ENCODE measurements around the gene GRIN3A.

Gene GRIN3A

DNA sequence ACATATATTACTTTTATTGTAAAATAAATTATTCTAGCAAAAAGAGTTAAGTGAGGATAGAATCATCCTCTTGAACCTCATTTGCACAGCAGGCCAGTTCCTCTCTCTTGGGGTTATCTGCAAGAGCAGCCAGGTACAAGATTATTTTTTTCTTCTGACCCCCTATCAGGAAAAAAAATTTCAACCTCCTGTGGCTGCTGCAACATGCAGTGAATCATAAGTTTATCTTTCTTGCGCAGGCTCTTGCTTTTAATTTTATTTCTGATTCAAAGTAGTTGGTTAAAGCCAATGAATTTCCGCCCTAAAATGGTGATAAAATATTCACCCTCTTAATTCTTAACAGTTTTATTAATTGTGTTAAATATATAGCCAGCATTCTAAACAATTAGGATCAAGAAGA lies 74.0 kb downstream of the GRIN3A start:
- H3K9ac ChIP-seq (ENCODE audit: low read depth, low read length): no peak overlapping the region
- H3K4me1 ChIP-seq (ENCODE audit: control insufficient read depth, insufficient read depth, low read length): peaks cover 4% of the 10 kb centered on the region
- no peaks in the 10 kb centered on the region for H3K27me3 ChIP-seq (ENCODE audit: control insufficient read depth, insufficient read depth, low read length)
- H3K9me3 ChIP-seq (ENCODE audit: control insufficient read depth, insufficient read depth, low read length): no peaks in the 10 kb centered on the region
- no peak overlapping the region for H3K4me3 ChIP-seq (ENCODE audit: low read depth, low read length)
- no peaks in the 10 kb centered on the region for H3K36me3 ChIP-seq (ENCODE audit: control insufficient read depth, insufficient read depth, low read length)

DNA sequence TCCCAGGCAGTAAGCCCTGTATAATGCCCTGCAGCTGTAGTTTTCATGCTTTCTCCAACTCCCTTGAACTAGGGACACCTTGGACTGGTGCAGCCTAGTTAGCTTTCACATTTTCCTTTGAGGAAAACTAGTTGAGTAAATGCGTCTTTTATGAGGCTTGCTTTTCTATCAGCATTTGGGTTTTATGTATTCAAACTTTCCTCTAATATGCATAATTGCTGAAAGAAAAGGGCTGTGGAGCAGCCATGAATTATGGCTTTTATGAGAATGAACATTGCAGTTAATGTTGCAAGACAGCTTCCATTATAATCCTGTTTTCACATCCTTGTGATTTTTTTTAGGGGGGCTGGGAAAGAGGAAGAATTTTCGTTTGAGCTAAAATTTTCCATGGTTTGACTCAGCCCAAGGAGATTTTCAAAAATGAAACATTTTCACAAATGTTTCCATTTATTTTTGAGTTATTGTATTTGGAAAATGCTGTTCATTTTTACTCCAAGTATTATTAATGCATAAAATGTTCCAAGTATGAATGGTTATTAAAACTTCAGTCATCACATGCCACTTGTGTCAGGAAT lies 85.8 kb downstream of the GRIN3A start:
- no peak overlapping the region for H3K9ac ChIP-seq (ENCODE audit: low read depth, low read length)

DNA sequence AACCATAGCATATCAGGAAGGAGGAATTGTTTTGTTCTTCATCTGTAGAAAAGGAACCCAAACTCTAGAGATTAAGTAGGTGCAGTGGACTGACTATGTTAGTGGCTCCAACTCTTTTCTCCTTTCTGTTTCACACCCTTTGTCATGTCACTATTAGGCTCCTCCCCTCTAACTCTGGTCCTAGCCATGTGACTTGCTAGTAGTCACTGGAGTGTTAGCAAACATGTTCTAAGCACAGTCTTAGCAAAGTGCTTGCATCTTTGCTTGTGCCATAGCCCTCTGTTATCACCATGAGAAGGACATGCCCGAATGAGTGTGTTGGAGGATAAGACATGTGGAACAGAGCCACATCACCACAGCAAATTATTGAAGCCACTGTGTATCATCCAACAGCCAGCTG lies 88.3 kb downstream of the GRIN3A start:
- Histone ChIP-seq H3K4me3 (ENCODE audit: low read depth, low read length) (no peak overlapping the region), H3K4me1 (ENCODE audit: control insufficient read depth, insufficient read depth, low read length) (no peaks in the 10 kb centered on the region), H3K9me3 (ENCODE audit: control insufficient read depth, insufficient read depth, low read length) (no peaks in the 10 kb centered on the region), H3K27me3 (ENCODE audit: control insufficient read depth, insufficient read depth, low read length) (no peaks in the 10 kb centered on the region), H3K36me3 (ENCODE audit: control insufficient read depth, insufficient read depth, low read length) (no peaks in the 10 kb centered on the region), H3K9ac (ENCODE audit: low read depth, low read length) (no peak overlapping the region)

More for the DNA sequence above, 85.8 kb downstream of the GRIN3A start:
- Histone ChIP-seq H3K4me3 (ENCODE audit: low read depth, low read length) (no peak overlapping the region), H3K36me3 (ENCODE audit: control insufficient read depth, insufficient read depth, low read length) (no peaks in the 10 kb centered on the region), H3K4me1 (ENCODE audit: control insufficient read depth, insufficient read depth, low read length) (no peaks in the 10 kb centered on the region), H3K9me3 (ENCODE audit: control insufficient read depth, insufficient read depth, low read length) (no peaks in the 10 kb centered on the region), H3K27me3 (ENCODE audit: control insufficient read depth, insufficient read depth, low read length) (no peaks in the 10 kb centered on the region)

DNA sequence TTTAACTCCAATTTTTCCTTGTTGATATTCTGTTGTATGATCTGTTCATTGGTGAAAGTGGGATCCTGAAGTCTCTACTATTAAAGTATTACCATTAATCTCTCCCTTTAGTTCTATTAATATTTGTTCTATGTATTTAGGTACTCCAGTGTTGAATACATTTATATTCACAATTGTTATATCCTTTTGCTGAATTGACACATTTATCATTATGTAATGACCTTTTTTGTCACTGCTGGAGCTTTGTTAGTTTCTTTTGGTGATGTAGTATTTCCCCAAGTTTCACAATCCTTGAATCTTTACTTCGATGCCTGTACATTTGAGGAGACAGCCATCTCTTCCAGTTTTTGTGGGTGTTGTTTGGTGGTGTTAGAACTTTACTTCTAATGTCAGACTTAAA lies 90.0 kb downstream of the GRIN3A start:
- H3K4me1 ChIP-seq (ENCODE audit: control insufficient read depth, insufficient read depth, low read length): no peaks in the 10 kb centered on the region
- no peaks in the 10 kb centered on the region for H3K27me3 ChIP-seq (ENCODE audit: control insufficient read depth, insufficient read depth, low read length)

DNA sequence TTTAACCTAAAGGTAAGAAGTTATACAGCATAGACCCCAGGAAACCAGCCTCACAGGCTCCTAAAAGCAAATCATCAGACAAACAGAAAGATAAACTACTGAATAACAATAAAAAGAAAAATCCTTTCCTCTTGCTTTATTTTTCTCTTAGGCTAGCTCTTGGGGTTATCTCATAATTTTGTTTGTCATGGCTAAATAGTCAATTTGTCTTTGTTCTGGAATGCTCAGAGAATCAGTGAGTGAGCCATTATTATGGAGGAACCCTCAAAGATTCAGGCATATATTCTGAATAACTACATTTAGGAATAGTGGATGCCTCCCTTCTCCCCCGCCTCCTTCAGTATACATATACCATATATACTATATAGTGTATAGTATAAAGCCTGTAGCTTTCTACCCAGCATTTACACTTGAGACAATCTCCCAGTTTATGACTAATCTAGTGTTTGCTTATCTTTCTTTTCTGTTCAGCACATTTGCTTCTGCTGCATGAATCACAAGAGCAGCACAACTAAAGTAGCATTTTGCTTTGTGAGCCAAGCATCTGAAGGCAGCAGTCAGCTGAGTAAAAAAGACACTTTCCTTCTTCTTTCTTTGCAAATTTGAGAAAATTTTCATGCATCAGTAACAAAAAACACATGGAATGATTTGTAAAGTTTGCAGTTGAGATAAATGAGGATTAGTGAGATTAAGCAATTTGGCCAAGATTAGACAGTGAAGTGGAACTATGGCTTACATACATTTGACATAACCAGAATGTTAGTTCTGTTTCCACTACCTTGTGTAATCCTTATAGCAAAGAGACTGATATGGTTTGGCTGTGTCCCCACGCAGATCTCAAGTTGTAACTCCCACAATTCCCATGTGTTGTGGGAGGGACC lies 98.4 kb downstream of the GRIN3A start:
- Histone ChIP-seq H3K27me3 (ENCODE audit: control insufficient read depth, insufficient read depth, low read length) (no peaks in the 10 kb centered on the region), H3K36me3 (ENCODE audit: control insufficient read depth, insufficient read depth, low read length) (no peaks in the 10 kb centered on the region), H3K9ac (ENCODE audit: low read depth, low read length) (no peak overlapping the region), H3K4me1 (ENCODE audit: control insufficient read depth, insufficient read depth, low read length) (no peaks in the 10 kb centered on the region), H3K4me3 (ENCODE audit: low read depth, low read length) (no peak overlapping the region), H3K9me3 (ENCODE audit: control insufficient read depth, insufficient read depth, low read length) (no peaks in the 10 kb centered on the region)

More for the DNA sequence above, 90.0 kb downstream of the GRIN3A start:
- Histone ChIP-seq H3K9me3 (ENCODE audit: control insufficient read depth, insufficient read depth, low read length) (no peaks in the 10 kb centered on the region), H3K4me3 (ENCODE audit: low read depth, low read length) (no peak overlapping the region), H3K9ac (ENCODE audit: low read depth, low read length) (no peak overlapping the region), H3K36me3 (ENCODE audit: control insufficient read depth, insufficient read depth, low read length) (no peaks in the 10 kb centered on the region)

DNA sequence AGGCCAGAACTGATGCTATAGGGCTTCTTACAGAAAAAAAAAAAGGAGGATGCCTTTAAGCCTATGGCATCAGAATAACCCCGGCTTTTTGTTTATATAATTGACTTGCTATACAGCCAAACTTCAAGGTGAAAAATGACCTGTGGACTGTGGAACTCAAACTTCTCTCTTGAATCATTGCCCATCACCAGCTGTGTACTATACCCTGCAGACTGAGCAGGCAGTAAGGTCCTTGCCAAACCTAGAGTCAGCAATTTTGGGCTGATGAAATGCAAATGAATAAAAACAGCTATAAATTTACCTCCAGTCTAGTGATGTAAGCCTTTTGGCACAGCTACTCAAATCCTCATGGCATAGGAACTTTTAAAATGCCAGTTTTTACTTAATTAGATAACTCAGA lies 99.1 kb downstream of the GRIN3A start:
- Histone ChIP-seq H3K36me3 (ENCODE audit: control insufficient read depth, insufficient read depth, low read length) (no peaks in the 10 kb centered on the region), H3K9ac (ENCODE audit: low read depth, low read length) (no peak overlapping the region), H3K27me3 (ENCODE audit: control insufficient read depth, insufficient read depth, low read length) (no peaks in the 10 kb centered on the region), H3K9me3 (ENCODE audit: control insufficient read depth, insufficient read depth, low read length) (no peaks in the 10 kb centered on the region), H3K4me3 (ENCODE audit: low read depth, low read length) (no peak overlapping the region), H3K4me1 (ENCODE audit: control insufficient read depth, insufficient read depth, low read length) (no peaks in the 10 kb centered on the region)

DNA sequence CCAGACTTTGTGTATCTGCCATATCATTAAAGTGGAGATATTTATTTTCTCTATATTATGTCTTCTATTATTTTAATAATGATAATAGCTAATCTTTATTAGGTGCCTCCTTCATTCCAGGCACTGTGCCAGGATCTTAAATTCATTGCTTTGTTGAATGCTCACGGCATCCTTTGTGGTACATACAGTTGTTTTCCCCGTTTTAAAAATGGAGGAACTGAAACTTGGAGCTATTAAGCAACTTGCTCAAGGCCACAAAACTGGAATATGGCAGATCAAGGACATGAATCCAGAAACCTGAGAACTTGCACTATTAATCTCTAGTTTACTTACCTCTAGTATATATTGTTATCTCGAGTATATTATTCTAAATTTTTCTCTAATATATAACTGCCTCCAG lies 102.2 kb downstream of the GRIN3A start:
- no peaks in the 10 kb centered on the region for H3K36me3 ChIP-seq (ENCODE audit: control insufficient read depth, insufficient read depth, low read length)
- no peaks in the 10 kb centered on the region for H3K4me1 ChIP-seq (ENCODE audit: control insufficient read depth, insufficient read depth, low read length)
- H3K9ac ChIP-seq (ENCODE audit: low read depth, low read length): no peak overlapping the region
- H3K4me3 ChIP-seq (ENCODE audit: low read depth, low read length): no peak overlapping the region
- H3K27me3 ChIP-seq (ENCODE audit: control insufficient read depth, insufficient read depth, low read length): no peaks in the 10 kb centered on the region
- no peaks in the 10 kb centered on the region for H3K9me3 ChIP-seq (ENCODE audit: control insufficient read depth, insufficient read depth, low read length)

DNA sequence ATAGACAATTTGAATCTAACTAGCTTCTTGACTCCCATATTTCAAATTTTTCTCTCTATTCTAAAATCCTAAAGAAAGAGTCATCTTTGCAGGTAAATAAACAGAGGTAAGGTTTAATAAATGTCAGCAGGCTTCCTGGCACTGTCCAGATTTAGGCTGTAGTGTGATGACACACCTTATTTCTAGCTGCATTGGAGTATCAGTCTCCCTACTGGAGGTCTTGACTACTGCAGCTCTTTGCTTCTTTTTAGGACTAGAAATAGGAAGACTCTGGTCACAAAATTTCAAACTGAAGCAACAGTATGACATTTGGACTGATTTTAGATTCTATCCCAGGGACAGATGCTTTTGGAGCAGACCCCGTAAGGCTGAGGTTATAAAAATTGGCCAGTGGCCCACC lies 103.0 kb downstream of the GRIN3A start:
- Histone ChIP-seq H3K36me3 (ENCODE audit: control insufficient read depth, insufficient read depth, low read length) (no peaks in the 10 kb centered on the region), H3K4me1 (ENCODE audit: control insufficient read depth, insufficient read depth, low read length) (no peaks in the 10 kb centered on the region), H3K27me3 (ENCODE audit: control insufficient read depth, insufficient read depth, low read length) (no peaks in the 10 kb centered on the region), H3K9ac (ENCODE audit: low read depth, low read length) (no peak overlapping the region), H3K4me3 (ENCODE audit: low read depth, low read length) (no peak overlapping the region), H3K9me3 (ENCODE audit: control insufficient read depth, insufficient read depth, low read length) (no peaks in the 10 kb centered on the region)

DNA sequence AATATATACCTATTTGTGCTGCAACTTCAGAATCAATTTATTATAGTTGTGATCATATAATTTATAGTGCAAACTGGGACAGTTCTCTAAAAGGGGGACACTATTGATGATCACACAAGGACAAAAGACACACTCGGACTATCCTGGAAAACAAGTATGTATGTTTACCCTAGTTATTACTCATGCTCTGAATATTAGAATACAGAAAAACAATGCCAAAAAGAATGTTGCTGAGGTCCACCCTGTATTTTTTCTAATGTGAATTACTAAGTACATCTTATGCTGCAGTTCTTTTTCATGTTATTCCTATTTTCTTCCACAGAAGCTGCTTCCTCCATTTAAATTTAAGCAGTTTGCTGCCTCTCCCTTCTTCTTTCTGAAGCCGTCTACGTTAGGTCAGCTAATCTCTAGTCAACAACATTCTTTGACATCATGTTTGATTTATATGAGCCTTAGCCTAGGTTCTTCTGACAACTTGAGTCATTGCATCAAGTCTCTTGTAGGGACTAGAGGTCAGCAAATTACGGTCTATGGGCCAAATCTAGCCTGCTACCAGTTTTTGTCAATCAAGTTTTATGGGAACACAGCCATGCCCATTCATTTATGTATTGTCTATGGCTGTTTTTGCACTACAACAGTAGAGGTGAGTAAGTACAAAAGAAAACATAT lies 103.6 kb downstream of the GRIN3A start:
- Histone ChIP-seq H3K9ac (ENCODE audit: low read depth, low read length) (no peak overlapping the region), H3K36me3 (ENCODE audit: control insufficient read depth, insufficient read depth, low read length) (no peaks in the 10 kb centered on the region), H3K9me3 (ENCODE audit: control insufficient read depth, insufficient read depth, low read length) (no peaks in the 10 kb centered on the region), H3K4me1 (ENCODE audit: control insufficient read depth, insufficient read depth, low read length) (no peaks in the 10 kb centered on the region), H3K27me3 (ENCODE audit: control insufficient read depth, insufficient read depth, low read length) (no peaks in the 10 kb centered on the region), H3K4me3 (ENCODE audit: low read depth, low read length) (no peak overlapping the region)

DNA sequence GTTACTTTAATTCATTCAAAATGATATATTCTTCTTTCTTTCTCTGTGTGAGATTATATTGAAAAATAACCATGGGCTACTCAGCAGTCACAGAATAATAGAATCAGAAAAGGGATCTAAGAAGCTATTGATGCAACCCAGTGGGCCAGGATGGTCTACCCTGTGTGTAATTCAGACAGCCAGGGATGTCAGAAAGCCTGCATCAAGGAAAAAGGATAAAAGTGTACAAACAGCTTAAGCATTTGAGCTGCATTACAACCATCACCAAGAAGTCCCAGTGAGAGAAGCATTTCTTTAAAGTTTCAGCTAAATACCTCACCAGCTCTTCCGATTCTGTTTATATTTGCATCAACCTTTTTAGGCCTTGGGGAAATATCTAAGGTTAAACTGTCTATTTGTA lies 105.8 kb downstream of the GRIN3A start:
- H3K4me3 ChIP-seq (ENCODE audit: low read depth, low read length): no peak overlapping the region
- H3K27me3 ChIP-seq (ENCODE audit: control insufficient read depth, insufficient read depth, low read length): no peaks in the 10 kb centered on the region
- H3K4me1 ChIP-seq (ENCODE audit: control insufficient read depth, insufficient read depth, low read length): no peaks in the 10 kb centered on the region
- H3K9me3 ChIP-seq (ENCODE audit: control insufficient read depth, insufficient read depth, low read length): no peaks in the 10 kb centered on the region
- H3K36me3 ChIP-seq (ENCODE audit: control insufficient read depth, insufficient read depth, low read length): no peaks in the 10 kb centered on the region
- H3K9ac ChIP-seq (ENCODE audit: low read depth, low read length): no peak overlapping the region

DNA sequence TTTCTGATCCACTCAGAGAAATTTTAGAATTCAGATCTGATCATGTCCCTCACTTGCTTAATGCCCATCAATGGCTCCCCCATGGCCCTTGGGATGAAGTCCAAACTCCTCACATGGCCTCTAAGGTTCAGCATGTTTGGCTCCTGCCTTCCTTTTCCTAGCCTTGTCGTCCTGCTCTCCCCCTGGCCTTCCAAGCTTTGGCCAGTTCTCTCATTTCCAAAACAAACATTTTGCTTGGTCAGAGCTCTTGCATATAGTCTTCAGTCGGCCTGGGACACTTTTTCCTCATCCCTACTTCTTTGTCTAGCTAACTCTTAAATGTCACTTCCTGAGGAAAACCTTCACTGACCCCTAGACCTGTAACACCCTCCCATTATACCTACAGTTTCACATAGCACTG lies 106.6 kb downstream of the GRIN3A start:
- H3K27me3 ChIP-seq (ENCODE audit: control insufficient read depth, insufficient read depth, low read length): no peaks in the 10 kb centered on the region
- no peak overlapping the region for H3K9ac ChIP-seq (ENCODE audit: low read depth, low read length)
- no peaks in the 10 kb centered on the region for H3K4me1 ChIP-seq (ENCODE audit: control insufficient read depth, insufficient read depth, low read length)
- H3K4me3 ChIP-seq (ENCODE audit: low read depth, low read length): no peak overlapping the region
- H3K9me3 ChIP-seq (ENCODE audit: control insufficient read depth, insufficient read depth, low read length): no peaks in the 10 kb centered on the region
- H3K36me3 ChIP-seq (ENCODE audit: control insufficient read depth, insufficient read depth, low read length): no peaks in the 10 kb centered on the region

DNA sequence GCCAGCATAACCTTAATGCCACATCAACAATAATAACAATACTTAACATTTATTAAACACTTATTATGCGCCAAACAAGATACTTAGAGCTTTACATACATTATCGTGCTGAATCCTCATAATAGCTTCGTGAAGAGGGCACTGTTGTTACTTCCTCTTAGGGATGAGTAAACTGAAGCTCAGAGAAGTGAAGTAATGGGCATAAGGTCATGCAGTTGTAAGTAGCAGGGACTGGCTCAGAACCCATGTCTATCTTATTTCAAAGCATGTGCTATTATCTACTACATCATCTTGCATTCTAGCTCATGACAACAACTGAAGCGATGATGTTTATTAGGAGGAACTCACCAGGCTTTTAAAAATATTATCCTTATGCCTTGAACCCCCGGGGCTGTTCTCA lies 108.8 kb downstream of the GRIN3A start:
- no peaks in the 10 kb centered on the region for H3K4me1 ChIP-seq (ENCODE audit: control insufficient read depth, insufficient read depth, low read length)

More for the DNA sequence above, 108.8 kb downstream of the GRIN3A start:
- Histone ChIP-seq H3K27me3 (ENCODE audit: control insufficient read depth, insufficient read depth, low read length) (no peaks in the 10 kb centered on the region), H3K9me3 (ENCODE audit: control insufficient read depth, insufficient read depth, low read length) (no peaks in the 10 kb centered on the region), H3K9ac (ENCODE audit: low read depth, low read length) (no peak overlapping the region), H3K4me3 (ENCODE audit: low read depth, low read length) (no peak overlapping the region), H3K36me3 (ENCODE audit: control insufficient read depth, insufficient read depth, low read length) (no peaks in the 10 kb centered on the region)
